Stimulated activated CD4-positive, alpha-beta T cell treated with anti-CD3 and anti-CD28 coated beads, TNF-alpha, amount 100 ng/mL, for 1 hour (primary cell): Measurements from ENCODE around the gene ACKR2.
"Not testable (repeated sequence)": the region's sequence is repeated elsewhere in the genome, so short reads cannot be mapped to it uniquely, and the experiment has no call there.

Source experiments
- DNase-seq, 3 donors: peaks; one replicate each; pipeline ENCODE4 v3.0.0-alpha.2; 2020; ENCODE audit warnings: low read depth in 3 of 3, low spot score in 1 of 3

Gene ACKR2

GRCh38 chr3:42855219-42855546 is 45.9 kb downstream of the ACKR2 start:
- no peak for DNase-seq

- DNase-seq = no peak
Observed at GRCh38 chr3:42855547-42856380, 46.5 kb downstream of the ACKR2 start.

GRCh38 chr3:42856544-42856943 is 47.3 kb downstream of the ACKR2 start:
- DNase-seq = no peak

- no peak for DNase-seq
Observed at GRCh38 chr3:42864321-42864950, 55.2 kb downstream of the ACKR2 start.

GRCh38 chr3:42865256-42865655 is 56.0 kb downstream of the ACKR2 start:
- no peak for DNase-seq

GRCh38 chr3:42867138-42867537 is 57.9 kb downstream of the ACKR2 start:
- DNase-seq = no peak

GRCh38 chr3:42868841-42869240 is 59.6 kb downstream of the ACKR2 start:
- DNase-seq = no peak

- no peak for DNase-seq
Observed at GRCh38 chr3:42871592-42872196, 62.4 kb downstream of the ACKR2 start.

GRCh38 chr3:42872718-42873117 is 63.5 kb downstream of the ACKR2 start:
- no peak for DNase-seq

GRCh38 chr3:42873221-42873982 is 64.2 kb downstream of the ACKR2 start:
- DNase-seq = no peak

GRCh38 chr3:42874749-42875148 is 65.5 kb downstream of the ACKR2 start:
- no peak for DNase-seq

- no peak for DNase-seq
Observed at GRCh38 chr3:42875325-42876151, 66.3 kb downstream of the ACKR2 start, which contains the start of gene CYP8B1. CYP8B1 (minus strand) TSS chr3:42875879; CDS start chr3:42875816, 63 bp downstream.

GRCh38 chr3:42876401-42876800 is 67.2 kb downstream of the ACKR2 start:
- no peak for DNase-seq

- DNase-seq = no peak
Observed at GRCh38 chr3:42876940-42877720, 67.9 kb downstream of the ACKR2 start.

GRCh38 chr3:42877881-42878280 is 68.6 kb downstream of the ACKR2 start:
- DNase-seq = no peak

GRCh38 chr3:42880183-42880582 is 70.9 kb downstream of the ACKR2 start:
- DNase-seq = no peak

- DNase-seq = peak; percentile 68 to 76 (median 72)
Observed at GRCh38 chr3:42880601-42881451, 71.6 kb downstream of the ACKR2 start.

GRCh38 chr3:42883251-42883930 is 74.1 kb downstream of the ACKR2 start:
- DNase-seq = not testable (repeated sequence)
